ENCODE data around the gene EXOSC5. TPM values are rescaled to one million over a fixed set of nuclear protein-coding genes. Genes with fewer than 3 reads are reported as not detected.
"Not testable (repeated sequence)": the region's sequence is repeated elsewhere in the genome, so short reads cannot be mapped to it uniquely, and the experiment has no call there.

EXOSC5 gene
- total RNA-seq, 2 experiments from 2014 or later: 24.4 to 36.0 TPM

DNA sequence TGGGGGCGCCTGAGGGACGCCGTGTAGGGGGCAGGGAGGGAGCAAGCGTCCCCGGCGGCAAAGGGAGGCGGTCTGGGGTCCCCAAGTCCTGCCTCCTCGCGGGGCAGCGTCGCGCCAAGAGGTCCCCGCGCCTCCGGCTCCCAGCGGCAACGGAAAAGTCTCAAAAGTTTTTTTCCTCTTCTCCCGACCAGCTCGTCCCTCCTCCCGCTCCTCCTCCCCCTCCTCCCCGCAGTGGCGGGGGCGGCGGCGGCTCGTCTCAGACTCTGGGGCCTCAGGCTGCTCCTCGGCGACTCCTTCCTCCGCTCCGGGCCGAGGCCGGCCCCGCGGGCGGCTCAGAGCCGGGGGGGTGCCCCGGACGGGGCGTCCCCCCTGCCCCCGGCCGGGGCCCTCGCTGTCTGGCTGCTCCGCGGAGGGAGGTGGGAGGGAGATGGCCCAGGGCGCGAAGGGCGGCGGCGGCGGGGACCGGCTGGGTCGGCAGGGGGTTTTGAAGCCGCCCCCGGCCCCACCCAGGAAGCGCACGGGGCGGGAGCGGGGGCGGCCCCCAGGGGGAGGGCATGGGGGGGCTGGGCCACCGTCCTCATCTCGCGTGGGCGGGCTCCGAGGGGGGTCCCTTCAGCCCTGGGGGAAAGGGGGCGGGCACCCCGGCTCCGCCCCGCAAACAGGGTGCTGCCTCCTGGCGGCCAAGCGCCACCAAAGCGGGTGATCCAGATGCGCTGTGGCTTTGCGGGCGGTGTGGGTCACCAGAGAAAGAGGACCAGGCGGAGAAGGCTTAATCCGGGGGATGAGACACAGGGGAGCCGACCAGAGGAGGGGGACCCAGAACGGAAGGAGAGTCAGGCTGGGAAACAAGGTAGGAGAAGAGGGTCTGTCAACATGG, 43.5 kb downstream of the EXOSC5 start, which contains the start of gene TGFB1:
TGFB1 (minus strand) TSS at position 457 of the 877 bp plus-strand sequence. CDS start 878 bp downstream, outside the sequence.
- H3K9me3 Mint-ChIP-seq (ENCODE audit: low read depth): no peaks in the 10 kb centered on the region
- H3K4me1 Mint-ChIP-seq: peaks cover 59% of the 10 kb centered on the region
- H3K4me3 Mint-ChIP-seq: peak within 1 kb of the TSS; percentile 99
- no peaks in the 10 kb centered on the region for H3K27me3 Mint-ChIP-seq
- peak; percentile 95 for DNase-seq
- CTCF ChIA-PET: interaction anchor here (1.0 to 3.2 kb wide), 12 partner anchors 9 to 103 kb away, joined by 3 to 51 read pairs (median 9); partner anchors contain the start of genes B9D2 and HNRNPUL1
- peaks cover 24% of the 10 kb centered on the region for H3K36me3 Mint-ChIP-seq
- peak within 1 kb of the TSS; percentile 93 for H3K27ac Mint-ChIP-seq
- ATAC-seq: peak; percentile 58

DNA sequence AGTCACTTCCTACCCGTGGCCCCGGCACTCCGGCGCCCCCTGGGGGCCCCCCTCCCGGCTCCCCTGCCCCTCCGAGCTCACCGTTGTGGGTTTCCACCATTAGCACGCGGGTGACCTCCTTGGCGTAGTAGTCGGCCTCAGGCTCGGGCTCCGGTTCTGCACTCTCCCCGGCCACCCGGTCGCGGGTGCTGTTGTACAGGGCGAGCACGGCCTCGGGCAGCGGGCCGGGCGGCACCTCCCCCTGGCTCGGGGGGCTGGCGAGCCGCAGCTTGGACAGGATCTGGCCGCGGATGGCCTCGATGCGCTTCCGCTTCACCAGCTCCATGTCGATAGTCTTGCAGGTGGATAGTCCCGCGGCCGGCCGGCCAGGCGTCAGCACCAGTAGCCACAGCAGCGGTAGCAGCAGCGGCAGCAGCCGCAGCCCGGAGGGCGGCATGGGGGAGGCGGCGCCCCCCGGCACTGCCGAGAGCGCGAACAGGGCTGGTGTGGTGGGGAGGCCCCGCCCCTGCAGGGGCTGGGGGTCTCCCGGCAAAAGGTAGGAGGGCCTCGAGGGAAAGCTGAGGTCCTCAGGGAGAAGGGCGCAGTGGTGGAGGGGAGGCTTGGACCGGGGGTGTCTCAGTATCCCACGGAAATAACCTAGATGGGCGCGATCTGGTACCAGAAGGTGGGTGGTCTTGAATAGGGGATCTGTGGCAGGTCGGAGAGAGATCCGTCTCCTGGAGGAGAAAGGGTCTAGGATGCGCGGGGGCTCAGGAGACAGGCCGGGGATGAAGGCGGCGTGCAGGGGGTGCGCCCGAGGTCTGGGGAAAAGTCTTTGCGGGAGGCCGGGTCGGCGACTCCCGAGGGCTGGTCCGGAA, 44.3 kb downstream of the EXOSC5 start:
- peak; percentile 86 for DNase-seq
- H3K4me3 Mint-ChIP-seq: peak overlapping the region; percentile 99
- CTCF ChIA-PET: interaction anchor here (0.7 to 3.2 kb wide), 18 partner anchors 9 to 149 kb away, joined by 3 to 51 read pairs (median 5); partner anchors contain the start of genes B3GNT8 and B9D2
- H3K27me3 Mint-ChIP-seq: no peaks in the 10 kb centered on the region
- peak overlapping the region; percentile 93 for H3K27ac Mint-ChIP-seq
- H3K4me1 Mint-ChIP-seq: peaks cover 56% of the 10 kb centered on the region
- peak; percentile 18 for ATAC-seq
- no peaks in the 10 kb centered on the region for H3K9me3 Mint-ChIP-seq (ENCODE audit: low read depth)
- peaks cover 30% of the 10 kb centered on the region for H3K36me3 Mint-ChIP-seq

DNA sequence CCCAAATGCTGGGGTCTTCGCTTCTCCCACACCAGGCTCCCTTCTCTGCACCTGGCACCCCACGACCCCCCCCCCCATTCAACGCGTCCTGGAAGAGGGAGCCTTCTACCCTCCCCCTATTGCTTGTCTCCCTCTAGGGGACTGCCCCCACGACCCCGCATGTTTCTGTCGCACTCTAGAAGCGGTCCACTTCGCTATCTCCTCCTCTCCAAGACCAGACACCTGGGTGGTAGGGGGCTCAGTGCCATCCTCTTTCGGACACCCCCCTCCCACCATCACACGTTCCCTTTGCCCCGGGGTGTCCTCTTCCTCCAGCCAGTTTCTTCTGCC, 44.9 kb downstream of the EXOSC5 start:
- Mint-ChIP-seq H3K4me3 (peak overlapping the region; percentile 99), H3K4me1 (peaks cover 53% of the 10 kb centered on the region), H3K9me3 (ENCODE audit: low read depth) (no peaks in the 10 kb centered on the region), H3K36me3 (peaks cover 33% of the 10 kb centered on the region), H3K27me3 (no peaks in the 10 kb centered on the region), H3K27ac (peak overlapping the region; percentile 93)
- CTCF ChIA-PET: interaction anchor here (0.7 to 3.2 kb wide), 17 partner anchors 8 to 148 kb away, joined by 3 to 51 read pairs (median 5); partner anchors contain the start of genes B3GNT8 and B9D2
- ATAC-seq (no peak), DNase-seq (no peak)

DNA sequence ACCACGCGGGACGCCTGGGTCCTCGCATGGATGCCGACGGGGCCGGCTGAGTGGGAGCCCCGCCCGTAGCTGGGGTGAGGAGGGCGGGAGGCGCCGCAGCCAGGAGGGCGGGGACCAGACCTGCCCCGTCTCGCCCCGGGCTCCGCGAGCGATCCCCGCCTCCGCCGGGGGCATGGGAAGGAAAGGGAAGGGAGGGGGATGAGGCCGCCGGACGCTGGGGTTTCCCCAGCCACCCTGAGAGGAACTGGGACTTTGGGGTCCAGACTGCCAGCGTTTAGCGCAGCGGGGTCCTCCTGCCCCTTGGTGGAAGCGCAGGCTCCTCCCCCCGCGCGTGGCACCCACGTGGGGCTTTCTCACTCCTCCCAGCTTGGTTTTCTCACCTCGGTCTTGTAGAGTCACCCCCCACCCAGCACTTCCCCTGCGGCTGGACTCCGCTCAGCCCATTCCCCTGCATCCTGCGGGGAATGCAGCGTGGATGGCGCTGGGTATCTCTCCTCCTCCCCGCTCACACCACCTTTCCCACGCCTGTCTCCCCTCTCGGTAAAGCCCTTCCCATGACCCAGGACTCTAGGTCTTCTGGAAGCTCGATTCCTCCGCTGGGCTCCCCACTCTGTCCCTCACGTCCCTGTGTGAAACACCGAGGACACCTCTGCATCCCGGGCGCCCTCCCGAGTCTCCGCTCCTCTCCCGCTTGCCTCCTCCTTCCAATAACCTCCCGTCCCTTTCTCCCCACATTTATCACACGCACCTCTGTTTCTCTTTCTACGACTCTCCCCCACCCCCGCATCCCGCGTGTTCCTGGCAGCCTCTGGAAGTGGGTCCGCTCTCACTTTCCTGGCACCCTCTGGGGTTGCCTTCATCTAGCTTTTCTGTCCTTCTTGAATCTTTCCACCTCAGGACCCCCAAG, 45.6 kb downstream of the EXOSC5 start:
- H3K4me1 Mint-ChIP-seq: peaks cover 48% of the 10 kb centered on the region
- H3K36me3 Mint-ChIP-seq: peaks cover 34% of the 10 kb centered on the region
- CTCF ChIA-PET: interaction anchor here (0.6 to 3.2 kb wide), 19 partner anchors 7 to 534 kb away, joined by 3 to 51 read pairs (median 5); partner anchors contain the start of genes B3GNT8 and B9D2

GRCh38 chr19:41350735-41351338, 46.3 kb downstream of the EXOSC5 start:
- peaks cover 40% of the 10 kb centered on the region for H3K36me3 Mint-ChIP-seq
- DNase-seq (no peak), ATAC-seq (no peak)
- no peaks in the 10 kb centered on the region for H3K9me3 Mint-ChIP-seq (ENCODE audit: low read depth)
- H3K27ac Mint-ChIP-seq: peak overlapping the region; percentile 93
- CTCF ChIA-PET: interaction anchor here (0.7 to 3.2 kb wide), 12 partner anchors 9 to 228 kb away, joined by 3 to 51 read pairs (median 6); partner anchors contain the start of gene B9D2
- peaks cover 47% of the 10 kb centered on the region for H3K4me1 Mint-ChIP-seq
- H3K4me3 Mint-ChIP-seq: peak overlapping the region; percentile 99
- H3K27me3 Mint-ChIP-seq: no peaks in the 10 kb centered on the region

More for the DNA sequence above, 45.6 kb downstream of the EXOSC5 start:
- DNase-seq (peak; percentile 91), ATAC-seq (peak; percentile 65)
- peak overlapping the region; percentile 93 for H3K27ac Mint-ChIP-seq
- H3K4me3 Mint-ChIP-seq: peak overlapping the region; percentile 99
- H3K27me3 Mint-ChIP-seq: no peaks in the 10 kb centered on the region
- no peaks in the 10 kb centered on the region for H3K9me3 Mint-ChIP-seq (ENCODE audit: low read depth)

DNA sequence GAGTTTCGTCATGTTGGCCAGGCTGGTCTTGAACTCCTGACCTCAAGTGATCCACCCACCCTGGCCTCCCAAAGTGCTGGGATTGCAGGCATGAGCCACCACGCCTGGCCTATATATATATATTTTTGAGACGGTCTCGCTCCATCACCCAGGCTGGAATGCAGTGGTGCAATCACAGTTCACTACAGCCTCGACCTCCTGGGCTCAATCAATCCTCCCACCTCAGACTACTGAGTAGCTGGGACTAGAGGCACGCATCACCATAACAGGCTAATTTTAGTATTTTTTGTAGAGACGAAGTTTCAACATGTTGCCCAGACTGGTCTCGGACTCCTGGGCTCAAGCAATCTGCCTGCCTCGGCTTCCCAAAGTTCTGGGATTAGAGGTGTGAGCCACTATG, 50.2 kb downstream of the EXOSC5 start:
- Mint-ChIP-seq H3K4me1 (peaks cover 56% of the 10 kb centered on the region), H3K36me3 (peaks cover 63% of the 10 kb centered on the region)
- not testable (repeated sequence) for H3K27ac Mint-ChIP-seq

DNA sequence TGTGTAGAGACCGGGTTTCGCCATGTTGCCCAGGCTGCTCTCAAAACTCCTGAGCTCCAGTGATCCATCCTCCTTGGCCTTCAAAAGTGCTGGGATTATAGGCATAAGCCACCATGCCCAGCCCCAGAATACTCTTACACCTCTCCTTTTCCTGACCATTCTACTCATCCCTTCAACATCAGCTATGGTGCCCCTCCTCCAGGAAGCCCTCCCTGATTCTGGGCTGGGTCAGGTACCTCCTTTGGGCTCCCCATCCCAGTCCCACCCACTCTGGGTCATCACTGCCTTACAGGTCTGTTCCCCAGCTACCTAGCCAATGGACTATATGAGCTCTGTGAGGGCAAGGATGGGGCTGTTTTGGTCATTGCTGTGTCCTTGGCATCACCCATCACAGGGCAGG, 53.0 kb downstream of the EXOSC5 start:
- Mint-ChIP-seq H3K27ac (no peak overlapping the region), H3K4me1 (peaks cover 55% of the 10 kb centered on the region), H3K27me3 (no peaks in the 10 kb centered on the region), H3K9me3 (ENCODE audit: low read depth) (no peaks in the 10 kb centered on the region), H3K4me3 (no peak overlapping the region), H3K36me3 (peaks cover 68% of the 10 kb centered on the region)
- CTCF ChIA-PET: interaction anchor here (1.1 kb wide), 1 partner anchor 9 kb away, joined by 5 read pairs; no protein-coding TSS in a partner anchor
- no peak for ATAC-seq
- no peak for DNase-seq

More for the DNA sequence above, 50.2 kb downstream of the EXOSC5 start:
- not testable (repeated sequence) for DNase-seq; H3K4me3 Mint-ChIP-seq; H3K27me3 Mint-ChIP-seq; ATAC-seq; H3K9me3 Mint-ChIP-seq (ENCODE audit: low read depth)
- CTCF ChIA-PET: interaction anchor here (0.5 to 1.5 kb wide), 3 partner anchors 10 to 911 kb away, joined by 3 read pairs; partner anchors contain the start of gene CCDC97

DNA sequence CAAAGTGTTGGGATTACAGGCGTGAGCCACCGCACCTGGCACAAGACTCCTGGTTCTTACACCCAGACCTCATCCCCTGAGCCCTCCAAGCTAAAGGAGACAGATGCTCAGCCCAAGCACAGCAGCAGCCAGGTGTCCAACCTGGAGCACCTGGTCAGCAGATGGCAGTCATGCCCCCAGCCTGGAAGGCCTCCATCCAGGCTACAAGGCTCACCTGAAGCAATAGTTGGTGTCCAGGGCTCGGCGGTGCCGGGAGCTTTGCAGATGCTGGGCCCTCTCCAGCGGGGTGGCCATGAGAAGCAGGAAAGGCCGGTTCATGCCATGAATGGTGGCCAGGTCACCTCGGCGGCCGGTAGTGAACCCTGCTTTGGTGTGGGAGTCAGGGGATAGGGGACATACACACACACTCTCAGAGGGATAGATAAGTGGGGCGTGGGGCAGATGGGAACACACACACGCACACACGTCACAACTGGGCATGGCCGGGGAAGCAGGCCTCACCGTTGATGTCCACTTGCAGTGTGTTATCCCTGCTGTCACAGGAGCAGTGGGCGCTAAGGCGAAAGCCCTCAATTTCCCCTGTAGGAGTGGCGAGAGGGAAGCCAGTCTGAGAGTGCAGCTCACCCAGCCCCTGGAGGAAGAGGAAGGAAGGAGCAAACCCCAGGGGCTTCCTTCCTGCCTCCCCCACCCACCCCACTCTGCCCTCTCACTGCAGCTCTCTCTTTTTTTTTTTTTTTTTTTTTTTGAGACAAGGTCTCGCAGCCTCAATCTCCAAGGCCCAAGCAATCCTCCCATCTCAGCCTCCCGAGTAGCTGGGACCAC, 55.3 kb downstream of the EXOSC5 start:
- H3K27ac Mint-ChIP-seq: peak overlapping the region; percentile 63
- DNase-seq: no peak
- no peaks in the 10 kb centered on the region for H3K27me3 Mint-ChIP-seq
- CTCF ChIA-PET: interaction anchor here (1.0 to 3.0 kb wide), 3 partner anchors 11 to 137 kb away, joined by 3 to 10 read pairs (median 3); partner anchors contain the start of gene TGFB1
- peak overlapping the region; percentile 30 for H3K4me3 Mint-ChIP-seq
- H3K36me3 Mint-ChIP-seq: peaks cover 63% of the 10 kb centered on the region
- no peaks in the 10 kb centered on the region for H3K9me3 Mint-ChIP-seq (ENCODE audit: low read depth)
- peak; percentile 49 for ATAC-seq
- H3K4me1 Mint-ChIP-seq: peaks cover 48% of the 10 kb centered on the region

DNA sequence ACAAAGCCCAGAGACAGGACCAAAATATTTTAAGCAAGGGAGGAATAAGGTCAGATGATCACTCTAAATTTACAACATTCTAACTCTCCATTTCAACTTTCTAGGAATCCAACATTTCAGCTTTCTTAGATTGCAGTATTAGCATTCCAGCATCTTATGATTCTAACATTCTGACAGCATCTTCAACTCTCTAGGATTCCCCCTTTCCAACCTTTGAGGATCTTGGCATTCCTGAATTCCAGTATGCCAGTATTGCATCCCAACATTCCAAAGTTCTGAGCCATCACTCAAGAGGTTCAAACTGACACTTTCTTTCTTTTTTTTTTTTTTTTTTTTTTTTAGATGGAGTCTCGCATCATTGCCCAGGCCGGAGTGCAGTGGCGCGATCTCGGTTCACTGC, 57.2 kb downstream of the EXOSC5 start:
- no peaks in the 10 kb centered on the region for H3K9me3 Mint-ChIP-seq (ENCODE audit: low read depth)
- ATAC-seq (no peak), DNase-seq (no peak)
- H3K4me1 Mint-ChIP-seq: peaks cover 52% of the 10 kb centered on the region
- H3K36me3 Mint-ChIP-seq: peaks cover 54% of the 10 kb centered on the region
- no peak overlapping the region for H3K27ac Mint-ChIP-seq
- CTCF ChIA-PET: no interaction called here
- H3K27me3 Mint-ChIP-seq: no peaks in the 10 kb centered on the region
- H3K4me3 Mint-ChIP-seq: no peak overlapping the region
